Right cardiac atrium (tissue), 5 donors: ENCODE data around the gene SLC48A1. TPM values are rescaled to one million over a fixed set of nuclear protein-coding genes. Genes with fewer than 3 reads are reported as not detected.

Experiments used
- ATAC-seq, 2 donors: fragments of 200-7000 bp; cut with Tn5 transposase; one replicate each; pipeline versions ENCODE4 v1.8.0 to v1.9.1; 2020; ENCODE audit warnings: moderate library complexity in 2 of 2, mild to moderate bottlenecking in 1 of 2
- DNase-seq, 3 donors: peaks; one replicate each; pipeline ENCODE4 v3.0.0-alpha.2; 2020
- H3K27ac ChIP-seq: one replicate; pipeline ENCODE4 v1.5.1; 2013; ENCODE audit warnings: mild to moderate bottlenecking, low read length, control low read depth, moderate library complexity
- H3K27me3 ChIP-seq: one replicate; pipeline ENCODE4 v1.6.1; 2013; ENCODE audit not compliant: control insufficient read depth, insufficient read depth
- H3K4me1 ChIP-seq: one replicate; pipeline ENCODE4 v1.6.1; 2013; ENCODE audit warnings: low read length; ENCODE audit not compliant: control insufficient read depth, insufficient read depth
- H3K4me3 ChIP-seq: one replicate; pipeline ENCODE4 v1.5.1; 2013; ENCODE audit warnings: low read length, control low read depth
- H3K9me3 ChIP-seq: one replicate; pipeline ENCODE4 v1.6.1; 2013; ENCODE audit warnings: low read length; ENCODE audit not compliant: control insufficient read depth
- WGBS: extraction: QIAGEN DNeasy Blood & Tissue Kit; methylation state at CpG from one replicate; pipeline ENCODE4 v1.1.7; 2013; 5-methylcytosine and 5-hydroxymethylcytosine counted together
- intact Hi-C, 4 donors: fragments of 100-400 bp; cut with DNase I; formaldehyde crosslinking; loops; one replicate each; pipeline versions ENCODE4 v1.11.0 to v1.14.0; 2022 to 2023
- polyA plus RNA-seq: library from polyadenylated mRNA; stranded (reverse); fragments of 200-250 nt; gene quantifications from one replicate; pipeline ENCODE4 v1.2.3, GENCODE V29; 2013
- total RNA-seq, 4 donors: library from RNA; stranded (reverse); fragmentation: NEBNext Ultra II Directional; extraction: Animal tissue kit (Norgen Biotek cat#: 25700); gene quantifications; one replicate each; pipeline ENCODE4 v1.2.1, GENCODE V29; 2021
- donor health status: healthy with polysubstance abuse.
- donor health status: DM: no; HTN: yes; CAD: no.
- donor health status: DM: no; HTN: no; CAD: no.
- donor health status: DM: no; HTN: yes; CAD: no; lungs with severe emphysema.
- donor health status: DM: yes; HTN: yes; CAD: no.

The SLC48A1 gene
- total and polyA plus RNA-seq, 5 donors: 22.0 to 30.1 (median 27.3) TPM

DNA sequence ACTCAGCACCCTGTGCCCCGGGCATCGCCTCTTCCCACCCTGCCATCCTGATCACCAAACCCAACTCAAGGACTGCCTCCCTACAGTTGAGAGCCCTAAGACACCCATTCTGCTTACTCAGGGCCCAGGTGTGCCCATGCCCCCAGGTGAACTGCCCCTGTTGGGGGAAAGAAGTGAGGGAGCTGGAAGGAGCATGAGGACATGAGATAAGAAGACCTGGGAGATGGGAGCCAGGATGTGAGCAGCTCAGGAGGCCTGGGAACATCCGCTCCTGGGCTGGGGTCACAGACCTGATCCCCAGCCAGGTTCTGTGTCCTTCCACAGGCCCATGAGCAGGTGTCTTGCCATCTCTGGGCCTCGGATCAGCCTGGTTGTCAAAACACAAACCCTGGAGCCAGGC, 20.9 kb upstream of the SLC48A1 start:
- H3K9me3 ChIP-seq: no peaks in the 10 kb centered on the region
- intact Hi-C loops: no loop called here
- peak overlapping the region; percentile 40 for H3K27ac ChIP-seq
- ATAC-seq (no peak), DNase-seq (no peak)
- peaks cover 20% of the 10 kb centered on the region for H3K4me1 ChIP-seq
- no peaks in the 10 kb centered on the region for H3K27me3 ChIP-seq
- H3K4me3 ChIP-seq: no peak overlapping the region
- 88% methylated on average over 4 of the region's 4 CpGs for WGBS

DNA sequence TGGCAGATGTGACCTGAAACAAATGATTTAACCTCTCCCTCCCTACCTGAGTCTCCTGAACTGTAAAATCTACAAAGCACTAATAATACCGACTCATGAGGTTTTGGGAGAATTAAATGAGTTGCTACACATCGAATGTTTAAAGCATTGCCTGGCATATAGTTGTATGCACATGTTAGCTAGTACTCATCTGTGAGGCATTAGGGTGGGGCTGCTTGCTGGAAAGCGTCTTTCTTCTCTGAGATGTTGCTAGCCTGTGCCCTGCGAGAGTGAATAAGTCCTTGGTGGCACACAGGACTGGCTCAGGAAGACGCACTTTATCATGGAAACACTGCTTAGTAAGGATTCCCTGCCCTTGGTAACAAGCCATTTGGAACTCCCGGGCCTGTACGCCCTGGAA, 20.5 kb upstream of the SLC48A1 start:
- H3K4me1 ChIP-seq: peaks cover 20% of the 10 kb centered on the region
- no peak for DNase-seq
- H3K9me3 ChIP-seq: no peaks in the 10 kb centered on the region
- no peaks in the 10 kb centered on the region for H3K27me3 ChIP-seq
- H3K4me3 ChIP-seq: no peak overlapping the region
- ATAC-seq: peak in 1 of 2 donors; percentile 4
- H3K27ac ChIP-seq: peak overlapping the region; percentile 92
- WGBS: 72% methylated on average over 7 of the region's 7 CpGs
- intact Hi-C loops: no loop called here

DNA sequence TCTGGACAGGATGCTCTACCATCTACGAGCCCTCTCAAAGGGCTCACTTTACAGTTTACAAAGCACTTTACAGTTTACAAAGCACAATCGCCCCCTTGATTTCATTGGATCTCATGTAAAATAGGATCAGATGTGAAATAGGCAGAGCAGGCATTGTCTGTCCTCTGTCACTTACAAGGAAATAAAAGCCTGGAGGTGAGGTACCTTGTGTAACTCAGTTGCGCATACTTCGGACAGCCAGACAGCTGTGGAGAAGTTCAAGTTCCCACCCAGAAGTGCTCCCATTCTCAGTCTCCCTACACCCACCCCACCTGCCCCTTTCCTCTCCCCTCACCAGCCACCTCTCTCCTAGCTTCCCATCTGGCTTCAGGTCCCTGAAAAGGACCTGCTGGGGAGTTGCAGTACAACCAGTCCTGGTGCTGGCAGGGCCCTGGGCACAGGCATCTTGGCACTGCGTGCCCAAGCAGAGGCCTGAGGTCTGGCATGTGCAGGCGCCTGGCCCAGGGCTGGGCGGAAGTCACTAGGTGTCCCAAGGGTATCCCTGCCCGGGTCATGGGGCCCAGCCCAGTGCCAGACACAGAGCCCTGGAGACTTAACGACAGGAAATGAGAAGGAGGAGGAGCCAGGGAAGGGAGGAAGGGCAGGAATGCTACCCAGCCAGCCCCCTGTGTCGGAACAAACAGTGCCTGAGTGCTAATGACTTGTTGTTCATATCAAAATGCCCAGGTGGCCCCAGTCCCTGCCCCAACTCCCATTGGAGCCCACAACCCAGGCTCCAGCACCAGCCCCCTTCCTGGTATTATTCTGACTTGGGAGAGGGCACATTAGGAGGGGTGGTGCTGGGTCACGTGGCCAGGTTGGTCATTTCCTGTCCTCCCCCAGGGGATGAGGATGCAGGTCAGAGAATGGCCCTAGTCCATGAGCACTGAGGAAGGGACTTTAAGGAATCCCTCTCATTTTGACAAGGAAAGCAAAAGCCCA, 19.7 kb upstream of the SLC48A1 start:
- WGBS: 43% methylated on average over 11 of the region's 11 CpGs
- H3K4me3 ChIP-seq: no peak overlapping the region

DNA sequence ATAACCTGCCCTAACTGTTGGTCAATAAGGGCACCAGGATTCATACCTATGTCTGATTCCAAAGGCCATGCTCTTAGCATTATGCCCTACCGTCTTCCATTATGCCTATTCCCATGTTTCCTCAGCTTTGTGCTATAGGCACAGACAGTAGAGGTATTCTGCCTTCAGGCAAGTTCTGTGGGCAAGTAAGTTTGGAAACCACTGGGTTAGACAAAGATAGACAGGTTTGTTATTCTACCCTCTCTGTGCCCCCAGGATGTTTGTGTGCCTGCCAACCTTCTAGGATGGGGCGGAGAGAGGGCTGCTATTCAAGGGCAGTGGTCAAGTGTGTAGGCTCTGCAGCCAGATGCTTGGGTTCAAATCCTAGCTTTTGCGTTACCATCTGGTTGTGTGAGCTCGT, 18.9 kb upstream of the SLC48A1 start:
- Histone ChIP-seq H3K9me3 (no peaks in the 10 kb centered on the region), H3K4me1 (peaks cover 23% of the 10 kb centered on the region), H3K27me3 (no peaks in the 10 kb centered on the region), H3K27ac (peak overlapping the region; percentile 92), H3K4me3 (no peak overlapping the region)
- WGBS: 88% methylated on average over 4 of the region's 4 CpGs
- intact Hi-C loops: no loop called here
- no peak for DNase-seq
- ATAC-seq: no peak

More for the DNA sequence above, 19.7 kb upstream of the SLC48A1 start:
- H3K27me3 ChIP-seq: no peaks in the 10 kb centered on the region
- intact Hi-C loops: no loop called here
- H3K9me3 ChIP-seq: no peaks in the 10 kb centered on the region
- H3K27ac ChIP-seq: peak overlapping the region; percentile 92
- H3K4me1 ChIP-seq: peaks cover 23% of the 10 kb centered on the region
- ATAC-seq (peak; percentile 85 to 89), DNase-seq (peak; percentile 81 to 93 (median 93))

DNA sequence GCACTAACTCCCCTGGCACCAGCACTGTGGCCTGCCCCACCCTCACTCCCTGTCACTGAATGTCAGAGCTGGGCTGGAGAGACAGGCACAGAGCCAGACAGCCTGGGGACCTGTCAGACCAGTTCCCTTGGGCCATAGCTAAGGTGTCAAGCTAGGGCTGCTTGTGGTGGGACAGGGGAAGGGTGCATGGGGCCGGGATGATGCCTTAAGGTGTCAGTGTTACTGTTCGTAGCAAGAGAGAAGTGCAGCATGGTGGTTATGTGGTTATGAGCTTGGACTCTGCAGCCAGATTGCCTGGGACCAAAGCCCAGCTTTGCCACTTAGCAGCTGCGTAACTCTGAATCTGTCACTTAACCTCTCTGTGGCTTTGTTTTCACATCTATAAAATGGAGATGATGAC, 18.2 kb upstream of the SLC48A1 start:
- no peaks in the 10 kb centered on the region for H3K27me3 ChIP-seq
- ATAC-seq (no peak), DNase-seq (peak in 1 of 3 donors; percentile 71)
- intact Hi-C loops: no loop called here
- no peaks in the 10 kb centered on the region for H3K9me3 ChIP-seq
- peaks cover 27% of the 10 kb centered on the region for H3K4me1 ChIP-seq
- WGBS: 56% methylated on average over 3 of the region's 3 CpGs
- H3K27ac ChIP-seq: peak overlapping the region; percentile 44
- no peak overlapping the region for H3K4me3 ChIP-seq

DNA sequence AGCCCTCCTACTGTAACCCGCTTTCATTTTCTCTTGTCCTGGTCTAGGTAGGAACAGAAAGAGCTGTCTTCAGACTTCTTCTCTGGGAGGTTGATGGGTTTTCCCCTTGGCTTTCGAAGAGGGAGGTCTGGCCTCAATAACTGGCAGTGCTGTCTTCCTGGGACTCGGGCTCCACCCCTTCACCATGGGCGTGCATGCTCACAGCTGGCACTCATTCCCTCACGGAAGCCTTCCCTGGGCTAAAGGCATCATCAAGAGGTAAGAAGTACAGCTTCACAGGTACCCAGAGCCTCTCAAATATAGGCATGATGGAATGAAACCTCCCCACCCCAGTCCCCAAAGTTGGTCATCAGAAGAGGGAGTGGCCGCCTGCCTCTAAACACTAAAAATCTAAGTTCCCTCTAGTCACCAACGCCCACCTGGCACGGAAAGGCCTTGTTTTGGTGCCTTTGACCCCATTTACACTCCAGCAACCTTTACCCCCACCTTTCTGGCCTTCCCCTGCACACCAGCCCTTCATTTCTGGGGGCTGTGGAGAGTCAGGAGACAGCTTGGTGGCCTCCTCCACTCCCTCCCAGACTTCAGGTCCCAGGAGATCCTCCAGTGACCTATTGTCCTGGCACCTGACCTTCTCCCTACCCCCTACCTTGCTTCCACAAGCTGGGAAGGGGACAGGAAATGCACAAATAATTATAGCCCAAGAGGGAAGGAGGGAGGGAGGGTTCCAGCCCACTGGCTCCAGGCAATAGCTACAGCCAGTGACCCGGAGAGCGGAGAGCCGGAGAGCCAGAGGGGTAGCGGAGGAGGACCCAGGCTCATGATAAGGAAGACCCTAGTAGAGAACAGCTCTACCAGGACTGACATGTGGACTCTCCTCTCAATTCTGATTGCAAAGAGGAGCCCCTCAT, 17.1 kb upstream of the SLC48A1 start:
- Histone ChIP-seq H3K4me1 (peaks cover 27% of the 10 kb centered on the region), H3K27ac (peak overlapping the region; percentile 67), H3K27me3 (no peaks in the 10 kb centered on the region), H3K4me3 (peak overlapping the region; percentile 51), H3K9me3 (no peaks in the 10 kb centered on the region)
- DNase-seq (no peak), ATAC-seq (no peak)
- 59% methylated on average over 12 of the region's 12 CpGs for WGBS
- intact Hi-C loops: no loop called here

DNA sequence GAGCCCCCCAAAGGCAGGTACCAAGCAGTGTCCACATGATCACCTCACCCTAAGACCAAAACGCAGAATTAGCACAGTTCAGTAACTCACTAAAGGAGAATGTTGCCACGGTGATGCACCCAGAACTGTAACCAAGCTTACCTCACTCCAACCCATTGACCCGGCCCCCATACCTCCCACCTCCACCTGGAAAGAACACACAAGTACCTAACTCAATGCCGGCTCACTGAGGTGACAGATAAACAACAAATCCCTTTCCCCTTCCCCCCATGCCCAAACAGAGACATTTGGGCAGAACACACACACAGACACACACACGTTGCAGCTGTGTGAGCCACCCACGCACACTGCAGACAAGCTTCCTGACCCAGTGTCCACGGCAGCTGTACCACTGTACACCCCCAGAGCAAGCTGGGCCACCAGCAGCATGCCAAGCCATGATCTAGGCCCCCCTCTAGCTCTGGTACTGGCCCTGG, 15.6 kb upstream of the SLC48A1 start:
- intact Hi-C loops: no loop called here
- peaks cover 23% of the 10 kb centered on the region for H3K4me1 ChIP-seq

DNA sequence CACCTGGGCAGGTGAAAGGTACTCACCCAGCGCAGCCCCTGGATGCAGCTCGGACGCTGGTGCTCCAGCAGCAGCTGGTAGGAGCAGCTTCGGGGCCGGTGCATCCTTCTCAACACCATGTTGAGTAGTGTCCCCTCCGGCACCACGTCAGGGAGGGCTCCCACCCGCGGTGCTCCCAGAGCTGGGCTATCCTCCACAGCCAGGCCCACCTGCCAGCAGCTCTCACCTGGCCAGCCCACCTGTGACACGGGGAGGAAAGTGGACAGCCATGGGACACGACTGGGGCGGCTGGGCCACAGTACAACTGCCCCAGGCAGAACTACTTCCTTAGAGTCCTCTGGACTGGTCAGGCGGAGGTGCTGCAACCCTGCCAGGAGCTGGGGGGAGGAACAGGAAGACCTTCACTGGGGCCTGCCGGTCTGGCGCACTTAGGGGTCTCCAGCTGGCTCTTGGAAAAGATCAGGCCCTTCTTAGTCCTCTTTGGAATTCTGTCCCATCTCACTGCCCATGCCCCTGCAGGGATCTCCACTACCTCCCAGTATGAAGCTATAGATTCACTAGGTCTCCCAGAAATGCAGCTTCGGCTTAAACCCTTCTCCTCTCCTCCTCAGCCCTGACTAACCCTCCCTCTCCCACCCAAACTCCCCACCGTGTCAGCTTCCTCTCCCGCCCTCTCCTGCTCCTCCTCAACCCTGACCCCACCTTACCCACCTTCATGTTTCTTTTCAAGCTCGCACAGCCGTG, 15.0 kb upstream of the SLC48A1 start:
- 41% methylated on average over 20 of the region's 20 CpGs for WGBS
- peaks cover 19% of the 10 kb centered on the region for H3K4me1 ChIP-seq
- DNase-seq (peak; percentile 57 to 84 (median 83)), ATAC-seq (peak; percentile 5 to 36)
- H3K27me3 ChIP-seq: no peaks in the 10 kb centered on the region
- no peaks in the 10 kb centered on the region for H3K9me3 ChIP-seq
- intact Hi-C loops: no loop called here
- H3K27ac ChIP-seq: peak overlapping the region; percentile 44
- peak overlapping the region; percentile 51 for H3K4me3 ChIP-seq

More for the DNA sequence above, 15.6 kb upstream of the SLC48A1 start:
- no peaks in the 10 kb centered on the region for H3K27me3 ChIP-seq
- no peak for ATAC-seq
- H3K4me3 ChIP-seq: peak overlapping the region; percentile 51
- no peak for DNase-seq
- no peaks in the 10 kb centered on the region for H3K9me3 ChIP-seq
- WGBS: 50% methylated on average over 7 of the region's 7 CpGs
- peak overlapping the region; percentile 44 for H3K27ac ChIP-seq

DNA sequence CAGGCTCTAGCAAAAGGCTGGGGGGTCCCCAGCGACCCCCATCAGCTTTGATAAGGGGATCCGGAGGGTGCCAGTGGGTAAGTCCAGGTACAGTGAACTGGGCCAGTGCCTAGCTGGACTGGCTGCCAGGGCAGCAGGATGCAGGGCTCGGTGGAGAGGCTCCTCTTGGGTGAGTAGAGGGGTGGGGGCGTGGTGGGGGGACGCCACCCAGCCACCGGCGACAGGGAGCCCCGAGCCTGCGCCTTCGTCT, 14.5 kb upstream of the SLC48A1 start:
- no peak for DNase-seq
- intact Hi-C loops: no loop called here
- Histone ChIP-seq H3K27me3 (no peaks in the 10 kb centered on the region), H3K4me3 (peak overlapping the region; percentile 51), H3K27ac (peak overlapping the region; percentile 33), H3K4me1 (peaks cover 17% of the 10 kb centered on the region), H3K9me3 (no peaks in the 10 kb centered on the region)
- 2% methylated on average over 10 of the region's 10 CpGs for WGBS
- no peak for ATAC-seq

DNA sequence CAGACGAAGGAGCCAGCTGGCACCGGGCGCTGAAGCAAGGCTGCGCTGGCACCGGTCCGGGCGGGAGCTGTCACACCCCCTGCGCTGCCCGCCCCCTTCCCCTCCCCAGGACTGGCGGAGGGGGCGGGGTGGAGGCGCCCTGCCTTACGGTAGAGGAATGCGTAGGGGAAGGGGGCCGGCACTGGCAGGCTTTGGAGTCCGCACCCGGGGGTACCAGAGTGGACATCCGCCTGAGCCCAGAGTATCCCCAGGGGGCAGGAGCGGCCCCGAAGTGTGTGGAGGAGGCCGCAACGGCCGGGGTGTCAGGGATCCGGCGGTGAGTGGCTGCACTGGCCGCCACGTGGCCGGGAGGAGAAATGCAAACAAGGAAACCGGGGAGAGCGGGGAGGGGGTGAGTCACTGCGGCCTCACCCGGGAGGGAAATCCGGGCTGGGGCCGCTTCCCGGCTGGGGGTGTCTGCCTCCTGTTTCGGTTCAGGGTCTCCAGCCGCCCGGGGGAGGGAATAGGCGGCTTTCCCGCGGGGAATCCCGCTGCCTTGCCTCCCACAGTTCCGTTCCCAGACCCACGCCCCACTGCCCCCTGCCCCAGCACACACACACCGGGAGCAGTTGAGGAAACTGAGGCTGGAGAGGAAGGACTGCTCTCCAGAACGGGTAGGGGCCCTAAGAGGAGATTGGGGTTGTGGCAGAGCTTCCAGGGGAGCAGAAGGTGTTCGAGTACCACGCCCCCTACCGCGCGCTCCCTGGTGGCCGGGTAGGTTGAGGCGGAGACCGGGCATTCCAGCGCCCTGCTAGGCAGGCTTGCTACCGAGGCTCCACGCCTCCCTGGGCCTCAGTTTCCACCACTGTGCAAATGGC, 14.0 kb upstream of the SLC48A1 start, which contains the start of gene RAPGEF3:
RAPGEF3 (minus strand) TSS at position 47 of the 857 bp plus-strand sequence. CDS start 324 bp downstream, outside the sequence.
- WGBS: 3% methylated on average over 57 of the region's 57 CpGs
- Histone ChIP-seq H3K4me1 (peaks cover 15% of the 10 kb centered on the region), H3K27ac (peak within 1 kb of the TSS; percentile 44), H3K4me3 (peak within 1 kb of the TSS; percentile 51), H3K9me3 (no peaks in the 10 kb centered on the region), H3K27me3 (no peaks in the 10 kb centered on the region)
- ATAC-seq (peak; percentile 90 to 91), DNase-seq (peak; percentile 87 to 95 (median 95))
- intact Hi-C loops: no loop called here
